ENCODE measurements around the gene APBB1IP. TPM values are rescaled to one million over a fixed set of nuclear protein-coding genes. Genes with fewer than 3 reads are reported as not detected.

Gene APBB1IP
- total RNA-seq, 1 donor from 2014 or later: not detected

- no peaks in the 10 kb centered on the region for H3K36me3 Mint-ChIP-seq (ENCODE audit: low read depth)
- no peak overlapping the region for H3K4me3 Mint-ChIP-seq (ENCODE audit: unreplicated experiment)
- no peak overlapping the region for H3K27ac Mint-ChIP-seq (ENCODE audit: unreplicated experiment)
- no peak for TF ChIP-seq CTCF (IDR thresholded peaks at IDR 0.05)
- DNase-seq (ENCODE audit: low spot score): no peak
- H3K4me1 Mint-ChIP-seq (ENCODE audit: low read depth): no peaks in the 10 kb centered on the region
- no peaks in the 10 kb centered on the region for H3K9me3 Mint-ChIP-seq (ENCODE audit: low read depth)
- peaks cover 32% of the 10 kb centered on the region for H3K27me3 Mint-ChIP-seq (ENCODE audit: low read depth)
Measured at GRCh38 chr10:26436848-26437247, 1.3 kb upstream of the APBB1IP start.

- TF ChIP-seq CTCF (IDR thresholded peaks at IDR 0.05): no peak
- no peaks in the 10 kb centered on the region for H3K9me3 Mint-ChIP-seq (ENCODE audit: low read depth)
- peaks cover 34% of the 10 kb centered on the region for H3K27me3 Mint-ChIP-seq (ENCODE audit: low read depth)
- H3K4me1 Mint-ChIP-seq (ENCODE audit: low read depth): no peaks in the 10 kb centered on the region
- H3K27ac Mint-ChIP-seq (ENCODE audit: unreplicated experiment): no peak overlapping the region
- H3K4me3 Mint-ChIP-seq (ENCODE audit: unreplicated experiment): no peak overlapping the region
- no peaks in the 10 kb centered on the region for H3K36me3 Mint-ChIP-seq (ENCODE audit: low read depth)
- DNase-seq (ENCODE audit: low spot score): no peak
Measured at GRCh38 chr10:26438534-26439341, 597 bp downstream of the APBB1IP start.

- Mint-ChIP-seq H3K4me3 (ENCODE audit: unreplicated experiment) (no peak overlapping the region), H3K9me3 (ENCODE audit: low read depth) (no peaks in the 10 kb centered on the region), H3K36me3 (ENCODE audit: low read depth) (no peaks in the 10 kb centered on the region), H3K27ac (ENCODE audit: unreplicated experiment) (no peak overlapping the region), H3K27me3 (ENCODE audit: low read depth) (peaks cover 34% of the 10 kb centered on the region), H3K4me1 (ENCODE audit: low read depth) (no peaks in the 10 kb centered on the region)
- DNase-seq (ENCODE audit: low spot score): no peak
- no peak for TF ChIP-seq CTCF (IDR thresholded peaks at IDR 0.05)
Measured at GRCh38 chr10:26439406-26440087, 1.4 kb downstream of the APBB1IP start.

- Mint-ChIP-seq H3K9me3 (ENCODE audit: low read depth) (no peaks in the 10 kb centered on the region), H3K36me3 (ENCODE audit: low read depth) (no peaks in the 10 kb centered on the region), H3K27me3 (ENCODE audit: low read depth) (peaks cover 31% of the 10 kb centered on the region), H3K4me1 (ENCODE audit: low read depth) (no peaks in the 10 kb centered on the region), H3K27ac (ENCODE audit: unreplicated experiment) (no peak overlapping the region), H3K4me3 (ENCODE audit: unreplicated experiment) (no peak overlapping the region)
- DNase-seq (ENCODE audit: low spot score): no peak
- no peak for TF ChIP-seq CTCF (IDR thresholded peaks at IDR 0.05)
Measured at GRCh38 chr10:26440088-26440470, 1.9 kb downstream of the APBB1IP start.

- H3K4me1 Mint-ChIP-seq (ENCODE audit: low read depth): no peaks in the 10 kb centered on the region
- H3K9me3 Mint-ChIP-seq (ENCODE audit: low read depth): no peaks in the 10 kb centered on the region
- no peak for DNase-seq (ENCODE audit: low spot score)
- H3K27me3 Mint-ChIP-seq (ENCODE audit: low read depth): peaks cover 24% of the 10 kb centered on the region
- no peak overlapping the region for H3K27ac Mint-ChIP-seq (ENCODE audit: unreplicated experiment)
- TF ChIP-seq CTCF (IDR thresholded peaks at IDR 0.05): no peak
- no peak overlapping the region for H3K4me3 Mint-ChIP-seq (ENCODE audit: unreplicated experiment)
- no peaks in the 10 kb centered on the region for H3K36me3 Mint-ChIP-seq (ENCODE audit: low read depth)
Measured at GRCh38 chr10:26441491-26442214, 3.5 kb downstream of the APBB1IP start.

All from chondrocyte (in vitro differentiated cells).